DOHH2 (cell line): ENCODE results near the gene CMTM3.

ENCODE experiments used
- H3F3A ChIP-seq: fragments of 200-600 bp; sonication (generic), shearing (Covaris generic); 2 replicates; pipeline ENCODE4 v1.6.0; 2016; ENCODE audit warnings: antibody characterized with exemption, mild to moderate bottlenecking; ENCODE audit not compliant: control insufficient read depth, insufficient read depth
- H3K27ac ChIP-seq: fragments of 200-600 bp; sonication (generic); 2 replicates; pipeline ENCODE4 v1.5.1; 2014; ENCODE audit warnings: low read depth, mild to moderate bottlenecking, low read length, moderate library complexity
- H3K27me3 ChIP-seq: fragments of 200-600 bp; sonication (generic); 2 replicates; pipeline ENCODE4 v1.6.1; 2014; ENCODE audit warnings: mild to moderate bottlenecking, low read length, mixed read lengths; ENCODE audit not compliant: control insufficient read depth
- H3K36me3 ChIP-seq: fragments of 200-600 bp; sonication (generic); 2 replicates; pipeline ENCODE4 v1.6.1; 2014; ENCODE audit warnings: mild to moderate bottlenecking, low read length, moderate library complexity, mixed read lengths; ENCODE audit not compliant: control insufficient read depth
- H3K4me1 ChIP-seq: fragments of 200-600 bp; sonication (generic); 2 replicates; pipeline ENCODE4 v1.6.1; 2014; ENCODE audit warnings: mild to moderate bottlenecking, low read length, mixed read lengths; ENCODE audit not compliant: control insufficient read depth
- H3K4me2 ChIP-seq: fragments of 200-600 bp; sonication (generic); 2 replicates; pipeline ENCODE4 v1.6.0; 2014; ENCODE audit warnings: mild to moderate bottlenecking, low read length, moderate library complexity
- H3K4me3 ChIP-seq: fragments of 200-600 bp; sonication (generic); 2 replicates; pipeline ENCODE4 v1.5.1; 2014; ENCODE audit warnings: mild to moderate bottlenecking, low read length, mixed read lengths
- H3K79me2 ChIP-seq: fragments of 200-600 bp; sonication (generic); 2 replicates; pipeline ENCODE4 v1.6.1; 2014; ENCODE audit warnings: mild to moderate bottlenecking, low read length, mixed read lengths; ENCODE audit not compliant: control insufficient read depth
- H3K9me2 ChIP-seq: fragments of 200-600 bp; sonication (generic); replicated peaks from 2 replicates; pipeline ENCODE4 v1.6.1; 2014; ENCODE audit warnings: mild to moderate bottlenecking, low read length, mixed read lengths; ENCODE audit not compliant: control insufficient read depth
- H3K9me3 ChIP-seq: fragments of 200-600 bp; sonication (generic); 2 replicates; pipeline ENCODE4 v1.6.1; 2014; ENCODE audit warnings: antibody characterized with exemption, low read length, mixed read lengths; ENCODE audit not compliant: control insufficient read depth, insufficient read depth
- H4K20me1 ChIP-seq: fragments of 200-600 bp; sonication (generic); 2 replicates; pipeline ENCODE4 v1.6.0; 2014; ENCODE audit warnings: low read depth, mild to moderate bottlenecking, antibody characterized with exemption, low read length, moderate library complexity; ENCODE audit not compliant: control insufficient read depth, insufficient read depth
- CTCF ChIP-seq: fragments of 200-600 bp; sonication (generic); IDR thresholded peaks from one replicate; pipeline ENCODE4 v1.5.1; 2014; ENCODE audit warnings: antibody characterized with exemption, mild to moderate bottlenecking, low read depth, low read length; ENCODE audit not compliant: poor library complexity, severe bottlenecking
- EZH2phosphoT487 ChIP-seq: fragments of 200-600 bp; sonication (generic); IDR thresholded peaks from 2 replicates; pipeline ENCODE4 v1.6.1; 2017; ENCODE audit warnings: borderline replicate concordance, mild to moderate bottlenecking, antibody characterized with exemption, low read length, moderate library complexity, mixed read lengths

CMTM3 gene

GRCh38 chr16:66612422-66612821 is 7.9 kb downstream of the CMTM3 start:
- Histone ChIP-seq H3K4me3 (no peak overlapping the region), H3K4me1 (peaks cover 15% of the 10 kb centered on the region), H3K9me2 (no peaks in the 10 kb centered on the region), H4K20me1 (peaks cover 2% of the 10 kb centered on the region; the same call in 1 of the 2 replicates), H3K27ac (no peak overlapping the region), H3K79me2 (no peaks in the 10 kb centered on the region), H3K4me2 (no peak overlapping the region), H3K27me3 (no peaks in the 10 kb centered on the region), H3K36me3 (peaks cover 38% of the 10 kb centered on the region), H3K9me3 (no peaks in the 10 kb centered on the region), H3F3A (peaks cover 1% of the 10 kb centered on the region; the same call in 1 of the 2 replicates)
- TF ChIP-seq CTCF (no peak), EZH2phosphoT487 (no peak)

GRCh38 chr16:66614161-66614802 is 9.8 kb downstream of the CMTM3 start:
- no peak for TF ChIP-seq CTCF
- Histone ChIP-seq H3F3A (no peaks in the 10 kb centered on the region), H3K4me2 (no peak overlapping the region), H3K79me2 (no peaks in the 10 kb centered on the region), H4K20me1 (no peaks in the 10 kb centered on the region; the same call in 1 of the 2 replicates), H3K4me3 (no peak overlapping the region), H3K36me3 (peaks cover 31% of the 10 kb centered on the region), H3K27ac (no peak overlapping the region), H3K4me1 (peaks cover 18% of the 10 kb centered on the region), H3K27me3 (no peaks in the 10 kb centered on the region), H3K9me3 (no peaks in the 10 kb centered on the region), H3K9me2 (no peaks in the 10 kb centered on the region)

GRCh38 chr16:66616169-66616568 is 11.7 kb downstream of the CMTM3 start:
- H3K79me2 ChIP-seq, result no peaks in the 10 kb centered on the region
- H3K4me1 ChIP-seq, result peaks cover 34% of the 10 kb centered on the region
- H3K9me3 ChIP-seq, result no peaks in the 10 kb centered on the region
- no peak for TF ChIP-seq CTCF
- no peak for TF ChIP-seq EZH2phosphoT487
- no peaks in the 10 kb centered on the region for H3K27me3 ChIP-seq
- H3K4me2 ChIP-seq, result no peak overlapping the region
- no peaks in the 10 kb centered on the region for H3F3A ChIP-seq
- no peak overlapping the region for H3K27ac ChIP-seq
- H3K9me2 ChIP-seq, result no peaks in the 10 kb centered on the region
- no peaks in the 10 kb centered on the region; the same call in 1 of the 2 replicates for H4K20me1 ChIP-seq
- H3K36me3 ChIP-seq, result peaks cover 14% of the 10 kb centered on the region
- no peak overlapping the region for H3K4me3 ChIP-seq
